Tibial nerve (tissue), 4 donors: ENCODE data around the gene PYM1. TPM values are rescaled to one million over a fixed set of nuclear protein-coding genes. Genes with fewer than 3 reads are reported as not detected.

Source experiments
- DNase-seq, 2 donors: peaks; one replicate each; pipeline ENCODE4 v3.0.0-alpha.2; 2019; ENCODE audit warnings: low spot score in 2 of 2
- H3K27ac ChIP-seq, 4 donors: fragments of 200-600 bp; sonication (generic) in 3 of 4; one replicate each; pipeline ENCODE4 v1.5.1; 2017 to 2019; ENCODE audit warnings: mild to moderate bottlenecking in 1 of 4
- H3K27me3 ChIP-seq, 2 donors: fragments of 200-600 bp; sonication (generic) in 1 of 2; one replicate each; pipeline versions ENCODE4 v1.5.1 to v1.6.0; 2017 to 2019
- H3K36me3 ChIP-seq, 3 donors: fragments of 200-600 bp; sonication (generic); one replicate each; pipeline ENCODE4 v1.5.1; 2018 to 2019
- H3K4me1 ChIP-seq, 4 donors: fragments of 200-600 bp; sonication (generic) in 3 of 4; one replicate each; pipeline ENCODE4 v1.5.1; 2017 to 2019
- H3K4me3 ChIP-seq, 4 donors: fragments of 200-600 bp; sonication (generic) in 3 of 4; one replicate each; pipeline ENCODE4 v1.5.1; 2017 to 2019; ENCODE audit warnings: mild to moderate bottlenecking in 1 of 4, moderate library complexity in 1 of 4
- H3K9me3 ChIP-seq, 4 donors: fragments of 200-600 bp; sonication (generic) in 3 of 4; one replicate each; pipeline ENCODE4 v1.5.1; 2017 to 2019
- CTCF ChIP-seq, 5 experiments: fragments of 200-600 bp in 3 of 5; fragments of 450-650 bp in 2 of 5; sonication (generic) in 3 of 5; IDR thresholded peaks; one replicate each; pipeline ENCODE4 v1.5.1; 2016 to 2019; ENCODE audit warnings: antibody characterized with exemption in 5 of 5, mild to moderate bottlenecking in 3 of 5, moderate library complexity in 2 of 5
- EP300 ChIP-seq, 2 donors: sonication (generic); formaldehyde crosslinking; IDR thresholded peaks; one replicate each; pipeline ENCODE4 v1.6.1; 2017; ENCODE audit warnings: antibody characterized with exemption in 2 of 2, mild to moderate bottlenecking in 1 of 2
- POLR2A ChIP-seq, 2 donors: fragments of 450-650 bp; IDR thresholded peaks; one replicate each; pipeline ENCODE4 v1.6.1; 2017; ENCODE audit warnings: antibody characterized with exemption in 2 of 2, mild to moderate bottlenecking in 2 of 2, moderate library complexity in 2 of 2
- WGBS, 2 donors: methylation state at CpG; one replicate each; pipeline ENCODE4 v1.1.5; 2018; 5-methylcytosine and 5-hydroxymethylcytosine counted together
- total RNA-seq, 4 donors: library from RNA; depleted of rRNA; stranded (reverse); fragments of >200 nt; gene quantifications; one replicate each; pipeline ENCODE4 v1.1.0, GENCODE V29; 2016

PYM1 gene
- total RNA-seq, result 10 to 100 TPM; 25.3 to 53.4 (median 39.9) TPM

DNA sequence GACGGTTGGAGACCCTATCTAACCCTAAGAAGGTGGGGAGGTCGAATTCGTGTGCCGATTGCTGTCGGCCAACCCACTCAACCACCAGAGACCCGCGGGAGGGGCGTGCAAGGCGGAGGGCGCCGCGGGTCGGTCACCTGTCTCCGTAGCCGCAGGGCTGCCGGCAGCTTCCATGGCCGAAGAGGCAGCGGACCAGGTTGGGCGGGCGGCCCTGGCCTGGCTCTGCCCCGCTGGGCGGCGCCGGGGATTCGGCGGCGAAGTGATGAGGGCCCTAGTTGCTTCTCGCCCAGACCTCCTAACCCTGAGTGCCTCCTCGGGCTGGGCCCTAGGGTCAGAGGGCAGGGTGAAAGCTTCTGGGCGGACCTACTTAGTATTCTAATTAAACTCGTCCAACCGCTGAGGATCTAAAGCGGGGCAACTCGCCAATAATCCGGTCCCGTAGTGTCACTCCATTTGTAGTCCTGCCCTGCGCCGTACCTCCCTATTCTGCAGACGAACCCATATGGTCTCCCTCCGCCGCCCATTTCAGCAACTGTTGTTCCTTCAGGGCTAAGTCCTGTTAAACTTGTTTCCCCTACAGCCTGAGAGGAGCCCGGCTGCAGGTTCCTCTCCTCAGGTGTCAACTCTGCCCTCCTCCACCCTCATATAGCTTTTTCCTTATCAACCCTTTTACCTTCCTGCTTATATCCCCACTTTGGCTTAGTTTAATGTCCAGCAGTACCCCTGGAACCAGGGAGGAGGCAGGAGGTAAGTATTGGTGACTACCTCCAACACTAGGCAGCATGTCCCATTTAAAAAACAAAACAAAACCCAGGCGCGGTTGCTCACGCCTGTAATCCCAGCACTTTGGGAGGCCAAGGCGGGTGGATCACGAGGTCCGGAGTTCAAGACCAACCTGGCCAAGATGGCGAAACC is at the start of gene PYM1:
Gene PYM1, minus strand, starts transcription at position 307 of the 915 bp plus-strand sequence. Its CDS starts 133 bp downstream, at position 174.
- no peaks in the 10 kb centered on the region for H3K9me3 ChIP-seq
- peaks cover 0 to 68% (median 29%) of the 10 kb centered on the region in 4 donors for H3K4me1 ChIP-seq
- peak within 1 kb of the TSS; percentile 75 to 97 (median 78) for H3K4me3 ChIP-seq
- peak within 1 kb of the TSS; percentile 93 to 100 (median 96) for H3K27ac ChIP-seq
- peaks cover 0 to 11% (median 0%) of the 10 kb centered on the region in 3 donors for H3K36me3 ChIP-seq
- no peaks in the 10 kb centered on the region for H3K27me3 ChIP-seq
- 8% methylated on average over 36 to 48 of the region's 49 CpGs for WGBS, 2 donors
- peak; percentile 68 to 80 for DNase-seq
- peak in 1 of 5 experiments; percentile 2 for TF ChIP-seq CTCF (IDR thresholded peaks at IDR 0.05)
- TF ChIP-seq EP300 (IDR thresholded peaks at IDR 0.05), result peak in 1 of 2 donors; percentile 53
- TF ChIP-seq POLR2A (IDR thresholded peaks at IDR 0.05), result peak in 1 of 2 donors; percentile 30

DNA sequence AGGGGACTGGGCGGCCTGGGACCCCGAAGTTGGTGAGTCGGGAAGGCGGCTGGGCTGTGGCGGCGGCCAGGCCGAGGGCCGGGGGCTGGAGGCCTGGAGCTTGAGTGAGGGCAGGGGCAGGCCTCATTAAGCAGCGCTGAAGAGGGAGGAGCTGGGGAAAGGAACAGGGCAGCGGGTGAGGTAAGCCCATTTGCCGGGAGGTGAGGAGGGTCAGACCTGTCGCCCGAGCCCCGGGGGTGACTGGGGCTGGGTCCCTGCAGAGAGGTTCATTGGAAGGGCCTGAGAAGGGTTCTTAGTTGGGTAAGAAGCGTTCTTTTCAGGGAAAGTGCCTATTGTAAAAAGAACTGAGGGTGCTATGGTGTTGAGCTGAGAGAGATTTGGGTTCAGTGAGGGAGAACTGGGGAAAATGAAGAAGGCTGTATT is 46.6 kb upstream of the PYM1 start:
- Histone ChIP-seq H3K9me3 (no peaks in the 10 kb centered on the region), H3K4me1 (peaks cover 0 to 44% (median 6%) of the 10 kb centered on the region in 4 donors)
- no peak for DNase-seq

GRCh38 chr12:55973599-55974307 is 46.1 kb upstream of the PYM1 start, which contains the start of gene RAB5B:
Gene RAB5B (plus strand): TSS chr12:55974078. CDS start chr12:55986961, 12,883 bp downstream.
- DNase-seq, result peak; percentile 99
- Histone ChIP-seq H3K4me3 (peak within 1 kb of the TSS; percentile 81 to 99 (median 90)), H3K27me3 (no peaks in the 10 kb centered on the region), H3K9me3 (no peaks in the 10 kb centered on the region), H3K27ac (peak within 1 kb of the TSS; percentile 95 to 97 (median 96)), H3K36me3 (peaks cover 0 to 22% (median 0%) of the 10 kb centered on the region in 3 donors), H3K4me1 (peaks cover 0 to 44% (median 6%) of the 10 kb centered on the region in 4 donors)
- TF ChIP-seq EP300 (IDR thresholded peaks at IDR 0.05) (peak; percentile 65 to 96), POLR2A (IDR thresholded peaks at IDR 0.05) (peak; percentile 89 to 97), CTCF (IDR thresholded peaks at IDR 0.05) (peak in 4 of 5 experiments; percentile 20 to 77 (median 64))
- WGBS, 2 donors, result 0% methylated on average over 38 to 39 of the region's 39 CpGs

More for the DNA sequence above, 46.6 kb upstream of the PYM1 start:
- peak overlapping the region; percentile 81 to 99 (median 90) for H3K4me3 ChIP-seq
- no peaks in the 10 kb centered on the region for H3K27me3 ChIP-seq
- peak overlapping the region; percentile 95 to 97 (median 96) for H3K27ac ChIP-seq
- TF ChIP-seq EP300 (IDR thresholded peaks at IDR 0.05), result no peak
- no peak for TF ChIP-seq CTCF (IDR thresholded peaks at IDR 0.05)
- TF ChIP-seq POLR2A (IDR thresholded peaks at IDR 0.05), result no peak
- H3K36me3 ChIP-seq, result peaks cover 0 to 26% (median 0%) of the 10 kb centered on the region in 3 donors
- 0% methylated on average over 15 of the region's 15 CpGs for WGBS, 2 donors

- H3K4me1 ChIP-seq, result peaks cover 0 to 49% (median 6%) of the 10 kb centered on the region in 4 donors
- peak in 1 of 2 donors; percentile 31 for DNase-seq
- peak overlapping the region; percentile 44 to 98 (median 60) for H3K4me3 ChIP-seq
- 0 to 1% methylated on average over 18 of the region's 18 CpGs for WGBS, 2 donors
- peaks cover 0 to 20% (median 0%) of the 10 kb centered on the region in 3 donors for H3K36me3 ChIP-seq
- H3K27me3 ChIP-seq, result no peaks in the 10 kb centered on the region
- peak; percentile 49 to 51 for TF ChIP-seq POLR2A (IDR thresholded peaks at IDR 0.05)
- TF ChIP-seq EP300 (IDR thresholded peaks at IDR 0.05), result peak in 1 of 2 donors; percentile 69
- no peak for TF ChIP-seq CTCF (IDR thresholded peaks at IDR 0.05)
- no peaks in the 10 kb centered on the region for H3K9me3 ChIP-seq
- peak overlapping the region; percentile 90 to 93 (median 92) for H3K27ac ChIP-seq
Measured at GRCh38 chr12:55972911-55973598, 45.4 kb upstream of the PYM1 start.
